Thyroid gland (tissue), 4 donors: ENCODE measurements around the gene OTUD4.

Experiments used
- POLR2A ChIP-seq, 2 donors: fragments of 450-650 bp; IDR thresholded peaks; one replicate each; pipeline ENCODE4 v1.6.1; 2017; ENCODE audit warnings: antibody characterized with exemption in 2 of 2, mild to moderate bottlenecking in 2 of 2, moderate library complexity in 1 of 2
- TF ChIP-seq, protein P1 (sequence below), 6 experiments: fragments of 200-600 bp in 3 of 6; fragments of 450-650 bp in 3 of 6; sonication (generic) in 3 of 6; IDR thresholded peaks; one replicate each; pipeline ENCODE4 v1.5.1; 2016 to 2019; ENCODE audit warnings: antibody characterized with exemption in 6 of 6, mild to moderate bottlenecking in 2 of 6, inconsistent platforms in 1 of 6, moderate library complexity in 1 of 6

DNA sequence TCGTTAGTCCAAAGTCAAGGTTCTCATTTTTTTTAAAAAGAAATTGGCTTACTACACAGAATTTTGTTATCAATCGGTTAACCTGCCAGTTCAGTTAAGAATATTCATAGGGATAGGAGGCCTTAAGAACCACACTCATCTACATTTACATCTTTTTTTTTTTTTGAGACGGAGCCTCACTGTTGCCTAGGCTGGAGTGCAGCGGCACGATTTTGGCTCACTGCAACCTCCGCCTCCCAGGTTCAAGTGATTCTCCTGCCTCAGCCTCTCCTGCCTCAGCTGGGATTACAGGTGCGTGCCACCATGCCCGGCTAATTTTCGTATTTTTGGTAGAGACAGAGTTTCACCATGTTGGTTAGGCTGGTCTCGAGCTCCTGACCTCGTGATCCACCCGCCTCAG is 48.5 kb downstream of the OTUD4 start:
- TF ChIP-seq, protein P1, sequence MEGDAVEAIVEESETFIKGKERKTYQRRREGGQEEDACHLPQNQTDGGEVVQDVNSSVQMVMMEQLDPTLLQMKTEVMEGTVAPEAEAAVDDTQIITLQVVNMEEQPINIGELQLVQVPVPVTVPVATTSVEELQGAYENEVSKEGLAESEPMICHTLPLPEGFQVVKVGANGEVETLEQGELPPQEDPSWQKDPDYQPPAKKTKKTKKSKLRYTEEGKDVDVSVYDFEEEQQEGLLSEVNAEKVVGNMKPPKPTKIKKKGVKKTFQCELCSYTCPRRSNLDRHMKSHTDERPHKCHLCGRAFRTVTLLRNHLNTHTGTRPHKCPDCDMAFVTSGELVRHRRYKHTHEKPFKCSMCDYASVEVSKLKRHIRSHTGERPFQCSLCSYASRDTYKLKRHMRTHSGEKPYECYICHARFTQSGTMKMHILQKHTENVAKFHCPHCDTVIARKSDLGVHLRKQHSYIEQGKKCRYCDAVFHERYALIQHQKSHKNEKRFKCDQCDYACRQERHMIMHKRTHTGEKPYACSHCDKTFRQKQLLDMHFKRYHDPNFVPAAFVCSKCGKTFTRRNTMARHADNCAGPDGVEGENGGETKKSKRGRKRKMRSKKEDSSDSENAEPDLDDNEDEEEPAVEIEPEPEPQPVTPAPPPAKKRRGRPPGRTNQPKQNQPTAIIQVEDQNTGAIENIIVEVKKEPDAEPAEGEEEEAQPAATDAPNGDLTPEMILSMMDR (IDR thresholded peaks at IDR 0.05): no peak
- no peak for TF ChIP-seq POLR2A (IDR thresholded peaks at IDR 0.05)
